Dermis microvascular lymphatic vessel endothelial cell (primary cell): Measurements from ENCODE around the gene NAXE. TPM values are rescaled to one million over a fixed set of nuclear protein-coding genes. Genes with fewer than 3 reads are reported as not detected.
"Not testable (repeated sequence)": the region's sequence is repeated elsewhere in the genome, so short reads cannot be mapped to it uniquely, and the experiment has no call there.

Source experiments
- DNase-seq, 2 donors: peaks; one replicate each; pipeline versions ENCODE4 v3.0.0 to v3.0.0-alpha.2; 2010; ENCODE audit warnings: low read depth in 2 of 2
- total RNA-seq: library from RNA; depleted of rRNA; stranded (reverse); fragments of >200 nt; gene quantifications from 2 replicates; pipeline ENCODE4 v1.2.1, GENCODE V29; 2014

The NAXE gene
- 53.1 and 55.3 TPM in 2 replicates for total RNA-seq

GRCh38 chr1:156591432-156592157 is at the start of gene NAXE:
NAXE (plus strand) TSS chr1:156591776; CDS start chr1:156591805, 29 bp downstream.
- DNase-seq: peak in 1 of 2 donors; percentile 61

DNA sequence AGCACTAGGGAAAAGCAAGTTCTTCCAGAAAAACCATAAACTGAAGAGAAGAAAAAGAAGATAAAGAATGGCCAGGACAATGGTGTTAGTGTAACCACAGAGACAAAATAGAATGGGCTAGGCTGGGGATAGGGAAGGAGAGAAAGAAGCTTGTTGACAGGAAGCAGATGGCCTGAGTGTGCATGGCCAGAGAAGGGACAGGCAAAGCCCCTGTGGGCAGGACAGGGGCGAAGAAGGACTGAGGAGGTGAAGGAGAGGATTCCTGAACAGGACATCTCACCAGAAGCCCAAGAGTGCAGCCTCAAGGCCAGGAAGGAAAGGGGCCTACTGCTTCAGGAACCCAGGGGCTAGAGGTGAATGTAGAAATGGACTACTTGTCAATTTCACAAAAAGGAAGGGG is 48.5 kb upstream of the NAXE start:
- DNase-seq: peak in 1 of 2 donors; percentile 40

GRCh38 chr1:156544592-156545102 is 46.9 kb upstream of the NAXE start:
- no peak for DNase-seq

- DNase-seq: no peak
Observed at GRCh38 chr1:156546267-156546666, 45.3 kb upstream of the NAXE start.

- DNase-seq: no peak
Observed at GRCh38 chr1:156547434-156547833, 44.1 kb upstream of the NAXE start.

DNA sequence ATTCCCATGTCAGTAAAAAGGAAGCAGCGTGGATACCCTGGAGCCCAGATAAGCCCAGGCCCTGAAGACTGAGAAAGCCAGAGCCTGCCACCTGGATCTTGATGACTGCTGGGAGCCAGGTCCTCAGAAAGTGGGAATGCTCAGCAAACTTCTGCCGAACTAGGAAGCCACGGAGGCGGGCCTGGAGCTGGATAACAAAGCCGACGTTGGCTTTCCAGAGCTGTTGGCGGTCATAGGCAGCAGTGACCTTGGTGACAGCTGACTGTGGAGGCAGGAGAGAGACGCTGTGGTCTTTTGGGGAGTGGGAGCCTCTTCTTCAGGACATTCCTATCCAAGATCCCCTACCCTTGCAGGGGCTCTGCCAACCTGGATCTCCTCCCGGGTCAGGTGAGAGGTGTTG is 43.6 kb upstream of the NAXE start:
- no peak for DNase-seq

DNA sequence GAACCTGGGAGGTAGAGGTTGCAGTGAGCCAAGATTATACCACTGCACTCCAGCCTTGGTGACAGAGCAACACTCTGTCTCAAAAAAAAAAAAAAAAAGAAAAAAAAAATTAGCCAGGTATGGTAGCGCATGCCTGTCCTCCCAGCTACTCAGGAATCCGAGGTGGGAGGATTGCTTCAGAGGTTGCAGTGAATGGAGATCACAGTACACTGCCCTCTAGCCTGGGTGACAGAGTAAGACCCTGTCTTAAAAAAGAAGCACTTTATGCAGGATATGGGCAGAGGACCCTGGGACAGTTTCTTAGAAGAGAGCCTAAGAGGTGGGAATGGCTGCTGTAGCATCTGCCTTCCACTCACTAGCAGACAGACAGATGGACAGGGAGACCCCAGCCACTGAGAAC is 42.2 kb upstream of the NAXE start:
- no peak for DNase-seq

GRCh38 chr1:156549831-156550230 is 41.7 kb upstream of the NAXE start:
- no peak for DNase-seq

DNA sequence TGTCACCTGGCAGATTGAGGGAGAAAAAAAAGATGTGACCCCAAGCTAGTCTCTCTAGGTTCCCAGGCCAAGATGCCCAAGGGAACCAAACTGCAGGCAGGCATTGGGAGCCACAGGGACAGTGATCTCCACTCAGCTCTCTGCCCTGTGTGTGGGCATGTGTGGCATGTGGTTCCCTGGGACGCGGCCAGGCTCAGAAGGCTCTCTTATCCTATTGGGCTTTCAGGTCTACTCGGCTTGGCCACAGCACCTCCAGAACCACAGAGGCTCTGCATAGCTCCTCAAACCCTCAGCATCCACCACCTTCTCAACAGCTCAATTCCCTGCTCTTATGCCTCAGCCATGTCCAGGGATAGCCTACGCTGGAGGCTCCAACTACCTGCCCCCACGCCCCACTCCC is 41.2 kb upstream of the NAXE start:
- no peak for DNase-seq

DNA sequence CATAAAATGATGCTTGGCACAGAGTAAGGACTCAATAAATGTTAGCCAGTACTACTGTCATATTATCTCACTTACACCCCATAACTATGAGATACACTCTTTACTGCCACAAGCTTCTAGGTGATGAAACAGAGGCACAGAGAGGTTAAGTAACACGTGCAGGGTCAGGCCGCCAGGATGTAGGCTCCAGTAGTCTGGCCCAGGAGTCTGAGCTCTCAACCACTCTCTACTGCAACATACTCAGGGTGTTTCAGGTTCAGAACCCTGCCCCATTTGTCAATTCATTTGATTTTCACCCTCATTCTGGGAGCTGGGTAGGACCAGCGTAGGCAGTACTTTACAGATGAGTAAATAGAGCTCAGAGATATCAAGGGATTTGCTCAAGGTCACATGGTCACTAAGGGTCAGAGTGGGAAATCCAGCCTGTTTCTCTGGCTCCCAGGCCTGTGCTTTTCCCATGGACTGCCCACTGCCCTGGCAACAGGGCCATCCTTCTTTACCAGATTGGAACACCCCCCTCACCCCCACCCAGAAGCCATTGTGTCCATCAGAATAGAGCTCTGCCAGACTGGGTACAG is 40.4 kb upstream of the NAXE start:
- DNase-seq: no peak

DNA sequence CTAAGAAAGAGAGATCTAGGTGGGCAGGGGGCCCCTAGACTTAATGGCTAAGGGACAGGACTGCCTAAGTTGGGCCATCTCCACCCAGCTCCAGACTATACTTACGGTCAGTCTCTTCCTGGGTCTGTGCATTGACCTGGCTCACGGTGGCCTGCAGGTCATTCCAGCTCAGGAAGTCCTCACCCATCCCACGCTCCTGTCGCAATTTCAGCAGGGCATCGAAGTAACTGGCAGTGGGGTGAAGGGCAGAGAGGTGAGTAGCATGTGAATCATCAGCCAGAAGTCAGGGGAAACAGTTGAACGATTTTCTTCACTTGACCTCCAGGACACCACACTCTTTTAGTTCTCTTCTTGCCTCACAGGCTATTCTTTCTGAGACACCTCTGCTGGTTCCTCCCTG is 39.7 kb upstream of the NAXE start:
- DNase-seq: no peak

DNA sequence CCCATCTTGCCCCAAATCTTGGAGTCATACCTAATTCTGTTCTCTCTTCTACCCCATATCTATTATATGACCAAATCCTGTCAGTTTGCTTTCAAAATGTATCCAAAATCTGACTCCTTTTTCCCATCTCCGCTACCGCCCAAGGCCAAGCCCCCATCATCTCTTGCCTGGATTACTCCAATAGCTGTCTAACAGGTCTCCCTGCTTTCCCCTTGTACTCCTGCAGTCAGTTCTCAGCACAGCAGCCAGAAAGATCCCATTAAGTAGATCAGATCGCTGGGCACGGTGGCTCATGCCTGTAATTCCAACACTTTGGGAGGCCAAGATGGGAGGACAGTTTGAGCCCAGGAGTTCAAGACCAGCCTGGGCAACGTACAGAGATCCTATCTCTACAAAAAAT is 39.1 kb upstream of the NAXE start:
- no peak for DNase-seq

DNA sequence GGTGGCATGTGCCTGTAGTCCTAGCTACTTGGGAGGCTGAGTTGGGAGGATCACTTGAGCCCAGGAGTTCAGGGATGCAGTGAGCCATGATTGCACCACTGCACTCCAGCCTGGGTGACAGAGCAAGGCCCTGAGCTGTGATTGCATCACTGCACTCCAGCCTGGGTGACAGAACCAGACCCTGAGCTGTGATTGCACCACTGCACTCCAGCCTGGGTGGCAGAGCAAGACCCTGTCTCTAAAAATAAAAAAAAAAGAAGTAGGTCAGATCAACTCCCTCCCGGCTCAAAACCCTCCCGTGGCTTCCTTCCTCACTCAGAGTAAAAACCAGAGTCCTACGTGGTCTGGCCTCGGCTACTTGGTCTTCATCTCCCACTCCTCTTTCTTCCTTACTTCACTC is 38.6 kb upstream of the NAXE start:
- DNase-seq: not testable (repeated sequence)

GRCh38 chr1:156553860-156554485 is 37.6 kb upstream of the NAXE start:
- DNase-seq: no peak

DNA sequence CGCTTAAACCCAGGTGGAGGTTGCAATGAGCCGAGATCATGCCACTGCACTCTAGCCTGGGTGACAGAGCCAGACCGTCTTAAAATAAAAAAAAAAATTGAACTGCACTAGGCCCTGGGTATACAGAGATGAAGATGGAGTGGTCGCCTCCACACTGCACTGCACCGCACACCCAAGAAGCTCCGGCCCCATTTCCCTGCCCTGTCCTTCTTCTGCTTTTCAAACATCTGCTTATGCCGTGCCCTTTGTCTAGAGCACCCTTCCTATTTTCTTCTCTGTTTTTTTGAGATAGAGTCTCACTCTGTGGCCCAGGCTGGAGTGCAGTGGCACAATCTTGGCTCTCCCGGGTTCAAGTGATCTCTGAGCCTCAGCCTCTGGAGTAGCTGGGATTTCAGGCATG is 36.6 kb upstream of the NAXE start:
- no peak for DNase-seq

DNA sequence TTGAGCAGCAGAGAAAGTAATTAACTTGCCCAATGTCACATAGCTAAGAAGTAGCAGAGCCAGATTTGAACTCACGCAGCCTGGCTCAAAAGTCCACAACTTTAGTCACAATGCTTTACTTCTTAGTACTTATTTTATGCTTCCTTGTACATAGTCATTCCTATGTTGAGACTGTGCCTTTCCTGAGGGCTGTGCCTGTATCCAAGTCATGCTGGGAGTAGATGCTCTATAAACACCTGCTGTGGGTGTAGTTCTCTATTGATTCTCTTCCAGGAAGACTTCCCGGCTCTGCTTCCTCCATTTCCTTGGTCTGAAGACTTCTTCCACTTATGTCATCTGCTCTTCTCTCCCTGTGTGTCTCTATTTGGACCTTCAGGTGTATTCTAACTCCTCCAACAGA is 35.9 kb upstream of the NAXE start:
- no peak for DNase-seq

DNA sequence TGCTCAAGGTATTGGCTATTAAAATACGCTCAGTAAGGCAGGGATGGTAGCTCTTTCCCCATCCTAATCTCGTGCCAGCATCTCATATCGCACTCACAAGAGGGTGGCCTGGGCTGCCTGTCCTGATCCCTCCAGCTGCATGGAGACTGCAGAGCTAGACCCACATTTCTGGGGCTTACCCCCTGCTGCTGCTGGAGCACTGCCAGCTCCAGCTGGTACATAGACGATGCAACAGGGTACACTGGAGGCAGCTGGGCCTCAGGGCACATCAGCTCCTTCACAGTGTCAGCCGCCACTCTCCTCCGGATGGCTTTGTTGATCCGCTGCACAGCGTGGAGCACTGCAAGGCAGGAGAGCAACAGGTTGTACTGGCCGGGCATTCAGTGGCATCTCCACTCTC is 35.2 kb upstream of the NAXE start:
- no peak for DNase-seq

DNA sequence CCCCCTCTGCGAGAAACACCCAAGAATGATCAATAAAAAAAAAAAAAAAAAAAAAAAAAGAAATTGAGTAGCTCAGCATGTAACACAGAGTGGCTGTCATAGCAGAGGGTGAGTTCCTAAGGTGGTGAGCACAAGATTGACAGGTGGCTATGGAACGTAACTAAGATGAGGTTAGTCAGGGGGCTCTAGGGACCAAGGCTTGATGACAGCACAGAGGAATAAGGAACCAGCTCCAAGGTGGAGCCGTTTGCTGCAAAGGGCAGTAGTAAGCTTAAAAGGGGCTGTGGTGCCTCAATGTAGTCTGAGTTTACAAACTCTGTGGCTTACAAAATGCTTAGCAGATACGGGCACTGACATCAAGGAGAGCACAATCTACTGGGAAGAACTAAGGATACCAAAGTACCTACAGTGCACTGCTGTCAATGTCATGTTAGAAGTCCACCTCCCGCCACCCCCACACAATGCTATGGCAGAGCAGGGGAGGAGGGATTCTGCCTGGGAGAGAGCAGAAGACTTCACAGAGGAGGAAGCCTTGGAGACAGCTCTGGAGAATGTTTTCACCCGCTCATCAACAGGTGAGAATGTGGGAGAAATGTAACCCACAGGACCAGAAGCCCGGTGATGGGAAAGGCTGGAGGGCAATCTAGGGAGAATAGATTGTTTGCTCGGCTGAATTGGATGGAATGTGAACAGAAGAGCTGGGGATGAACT is 32.3 kb upstream of the NAXE start:
- no peak for DNase-seq

- DNase-seq: no peak
Observed at GRCh38 chr1:156559797-156560385, 31.7 kb upstream of the NAXE start.

- DNase-seq: no peak
Observed at GRCh38 chr1:156560585-156561163, 30.9 kb upstream of the NAXE start.

- DNase-seq: no peak
Observed at GRCh38 chr1:156565519-156565918, 26.1 kb upstream of the NAXE start.
